ENCODE measurements around the gene CLPTM1L.

CLPTM1L gene

DNA sequence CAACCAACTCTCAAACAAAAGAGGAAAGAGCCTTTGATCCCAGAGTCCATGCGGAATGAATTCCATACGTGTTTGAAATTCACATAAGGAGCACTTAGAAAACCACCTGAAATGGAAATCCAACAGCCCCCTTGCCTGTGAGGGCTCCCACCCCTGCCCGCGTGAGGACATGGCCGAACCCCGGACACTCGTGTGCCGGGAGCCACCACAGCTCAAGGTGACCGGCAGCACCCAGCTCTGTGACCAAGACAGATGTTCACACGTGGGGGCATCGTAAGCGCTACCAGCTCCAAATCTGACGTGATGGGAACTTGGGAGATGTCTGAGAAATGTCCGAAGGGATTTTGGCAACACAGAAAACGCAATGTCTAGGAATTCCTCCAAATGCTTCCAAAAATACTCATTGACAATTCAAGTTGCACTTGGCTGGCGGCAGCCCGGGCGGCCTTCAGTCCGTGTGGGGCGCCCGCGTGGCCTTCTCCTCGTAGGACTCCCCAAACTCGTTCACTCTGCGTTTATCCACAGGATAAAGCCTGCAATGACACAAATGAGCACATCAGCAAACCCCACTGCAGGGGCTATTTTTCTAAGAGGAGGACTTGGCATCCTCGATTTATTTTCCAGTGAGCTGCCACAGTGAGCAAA is 26.9 kb downstream of the CLPTM1L start:
- no peak for DNase-seq

DNA sequence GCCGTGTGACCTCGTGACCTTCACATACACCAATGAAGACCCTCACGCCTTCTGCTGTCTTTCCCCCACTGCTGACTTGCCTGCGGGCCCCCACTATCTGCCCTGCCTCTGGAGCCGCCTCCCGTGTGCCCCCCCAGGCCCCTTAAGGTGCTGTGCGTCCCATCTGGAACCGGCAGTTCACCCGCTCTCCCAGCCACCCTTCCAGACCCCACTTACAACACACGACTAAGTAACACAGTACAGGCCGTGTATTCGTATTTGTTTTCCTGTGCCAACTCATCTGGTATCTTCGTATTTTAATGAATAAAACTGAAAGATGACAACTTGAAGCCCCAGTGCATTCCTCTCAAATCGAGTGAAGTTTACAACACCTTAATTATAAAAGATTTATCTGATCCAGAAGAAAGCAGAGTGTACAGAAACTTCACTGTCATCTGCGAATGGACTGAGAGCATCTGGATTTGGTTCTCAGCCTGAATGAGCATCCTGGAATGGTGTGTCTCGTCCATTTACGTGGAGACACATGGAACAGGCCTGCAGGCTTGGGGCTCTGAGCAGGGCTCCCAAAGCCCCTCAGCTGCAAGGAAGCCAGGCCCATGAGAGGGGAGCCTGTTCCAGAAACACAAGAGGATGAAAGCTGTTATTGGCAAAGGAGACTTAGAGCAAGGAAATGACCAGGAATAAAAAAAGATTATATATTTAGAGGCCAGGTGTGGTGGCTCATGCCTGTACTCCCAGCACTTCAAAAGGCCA is 28.1 kb downstream of the CLPTM1L start:
- no peak for DNase-seq

DNA sequence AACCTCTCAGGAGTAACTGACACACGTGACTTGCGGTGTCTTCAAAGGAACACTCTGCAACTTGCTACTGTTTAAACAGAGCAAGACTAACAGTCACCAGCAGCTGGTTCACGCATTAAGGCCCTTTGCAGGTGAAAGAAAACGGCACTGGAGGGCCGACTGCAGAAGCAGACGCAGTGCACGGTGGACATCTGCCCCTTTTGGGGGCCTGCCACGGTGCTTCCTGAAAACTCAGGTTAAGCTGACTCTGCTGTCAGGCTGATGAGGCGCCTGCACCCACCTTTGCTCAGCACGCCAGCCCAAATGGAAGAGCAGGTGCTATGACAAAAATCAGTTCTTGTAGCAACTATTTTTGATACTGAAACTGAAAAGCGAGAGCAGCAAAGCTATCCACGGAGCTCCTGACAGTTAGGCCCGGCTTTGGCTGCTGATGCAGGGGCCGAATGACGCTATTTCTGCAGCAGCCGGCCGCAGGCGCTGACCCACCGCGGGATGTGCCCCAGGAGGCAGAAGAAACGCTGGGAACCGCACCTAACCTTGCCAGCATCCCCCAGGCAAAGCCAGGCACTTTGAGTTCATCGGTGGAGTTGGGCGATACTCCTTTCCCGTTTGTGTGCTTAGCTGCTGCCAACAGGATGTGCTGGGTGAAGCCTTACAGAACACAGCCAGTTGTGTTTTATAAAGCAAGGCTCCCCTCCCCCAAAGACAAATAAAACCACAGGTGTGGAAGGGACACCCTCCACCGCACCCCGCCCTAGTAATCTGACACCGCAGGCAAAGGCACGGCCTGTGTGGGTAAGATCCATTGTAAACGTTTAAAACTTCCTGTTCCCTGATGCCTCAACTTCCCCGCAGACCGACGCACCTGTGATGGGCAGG is 29.0 kb downstream of the CLPTM1L start:
- no peak for DNase-seq

DNA sequence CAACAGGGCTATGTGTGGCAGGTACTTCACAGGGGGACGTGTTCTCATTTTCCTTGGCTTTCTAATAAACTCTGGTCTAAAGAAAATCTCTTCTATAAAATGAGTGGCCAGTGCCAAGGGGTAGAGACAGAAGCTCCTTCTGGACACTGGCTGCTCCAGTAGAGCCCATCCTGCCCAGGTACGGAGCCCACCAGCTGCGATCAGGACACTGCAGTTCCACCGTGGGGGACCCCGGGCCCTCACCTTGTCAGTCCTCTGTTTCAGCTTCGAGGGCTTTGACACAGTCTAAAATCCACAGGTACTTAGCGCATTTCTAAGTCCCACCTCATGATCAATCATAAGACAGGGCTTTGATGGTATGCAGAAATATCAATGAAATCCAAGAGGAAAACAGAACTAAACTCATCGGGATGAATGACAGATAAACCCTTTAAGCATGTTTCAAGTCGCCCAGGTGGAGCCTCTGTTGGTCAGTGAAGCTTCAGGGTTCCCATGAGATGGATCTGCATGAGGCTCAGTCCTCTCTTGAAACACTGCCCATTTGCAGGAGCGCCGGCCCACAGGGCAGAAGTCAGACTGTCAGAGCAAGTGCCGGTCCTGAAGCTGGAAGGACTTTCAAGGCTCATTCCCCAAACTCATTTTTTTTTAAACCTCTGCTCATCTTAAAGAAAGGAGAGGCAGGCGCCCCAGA is 29.7 kb downstream of the CLPTM1L start:
- DNase-seq: no peak

DNA sequence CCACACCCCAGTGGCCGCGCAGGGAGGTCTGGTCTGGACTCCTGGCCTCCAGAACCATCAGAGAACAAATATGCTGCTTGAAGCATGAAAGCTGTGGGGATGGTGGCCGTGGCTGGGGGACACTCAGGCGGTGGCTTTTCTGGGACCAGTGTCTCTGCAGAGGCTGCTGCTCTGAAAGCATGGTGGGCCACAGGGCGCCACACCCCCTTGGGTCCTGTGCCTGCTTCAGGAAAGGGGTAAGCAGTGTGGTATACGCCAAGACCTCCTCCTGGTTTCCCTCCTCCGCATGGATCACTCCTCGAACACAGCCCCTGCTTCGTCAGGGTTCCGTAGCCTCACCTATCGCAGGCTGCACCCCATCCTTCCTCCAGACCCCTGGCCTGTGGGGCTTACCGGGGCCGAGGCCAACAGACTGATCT is 30.3 kb downstream of the CLPTM1L start:
- no peak for DNase-seq

DNA sequence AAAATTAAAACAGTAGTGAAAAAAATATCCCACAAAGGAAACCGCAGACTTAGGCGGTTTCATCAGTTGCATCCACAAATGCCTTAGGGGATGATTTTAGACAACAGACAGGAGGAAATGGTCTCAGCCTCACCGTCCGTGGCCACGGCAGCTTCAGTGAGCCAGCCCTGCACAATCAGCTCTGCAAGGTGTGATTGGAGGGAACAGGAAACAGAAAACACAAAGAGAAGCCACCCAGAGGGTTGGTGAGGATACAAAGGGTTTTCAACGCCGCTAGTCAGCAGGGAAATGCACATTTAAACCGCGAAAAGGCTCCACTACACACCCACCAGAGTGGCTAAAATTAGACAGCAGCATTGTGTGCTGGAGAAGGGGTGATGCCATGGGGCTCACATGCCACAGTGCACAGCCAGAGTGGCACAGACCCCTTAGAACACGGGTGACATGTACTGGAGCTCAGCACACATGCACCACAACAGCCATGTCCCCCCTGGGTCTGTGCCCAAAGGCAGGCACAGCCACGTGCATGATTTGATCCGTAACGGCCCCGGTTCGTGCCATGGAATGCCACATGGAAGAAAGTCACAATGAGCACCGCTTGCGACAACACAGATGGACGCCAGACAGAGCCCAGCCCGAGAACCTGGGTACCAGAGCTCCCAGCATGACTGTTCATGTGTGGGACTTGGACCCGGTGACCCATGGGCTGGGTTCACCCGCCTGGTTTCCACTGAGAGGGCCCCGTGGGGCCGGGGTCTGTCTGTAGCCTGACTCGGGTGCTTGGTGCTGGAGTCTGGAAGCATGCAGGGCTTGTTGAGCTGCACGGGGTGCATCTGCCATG is 31.7 kb downstream of the CLPTM1L start:
- no peak for DNase-seq

DNA sequence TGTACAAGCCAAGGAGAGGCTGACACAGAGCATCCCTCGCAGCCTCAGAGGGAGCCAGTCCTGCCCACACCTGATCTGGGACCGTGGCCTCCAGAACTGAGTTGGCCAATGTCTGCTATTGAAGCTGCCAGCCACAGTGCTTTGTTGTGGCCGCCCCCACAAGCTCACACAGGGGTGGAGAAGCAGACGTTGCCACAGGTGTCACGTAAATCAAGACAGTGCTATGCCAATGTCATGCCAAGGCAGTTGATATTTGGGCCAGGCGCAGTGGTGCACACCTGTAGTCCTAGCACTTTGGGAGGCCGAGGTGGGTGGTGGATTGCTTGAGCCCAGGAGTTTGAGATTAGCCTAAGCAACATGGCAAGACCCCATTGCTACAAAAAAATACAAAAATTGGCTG is 32.7 kb downstream of the CLPTM1L start:
- no peak for DNase-seq

DNA sequence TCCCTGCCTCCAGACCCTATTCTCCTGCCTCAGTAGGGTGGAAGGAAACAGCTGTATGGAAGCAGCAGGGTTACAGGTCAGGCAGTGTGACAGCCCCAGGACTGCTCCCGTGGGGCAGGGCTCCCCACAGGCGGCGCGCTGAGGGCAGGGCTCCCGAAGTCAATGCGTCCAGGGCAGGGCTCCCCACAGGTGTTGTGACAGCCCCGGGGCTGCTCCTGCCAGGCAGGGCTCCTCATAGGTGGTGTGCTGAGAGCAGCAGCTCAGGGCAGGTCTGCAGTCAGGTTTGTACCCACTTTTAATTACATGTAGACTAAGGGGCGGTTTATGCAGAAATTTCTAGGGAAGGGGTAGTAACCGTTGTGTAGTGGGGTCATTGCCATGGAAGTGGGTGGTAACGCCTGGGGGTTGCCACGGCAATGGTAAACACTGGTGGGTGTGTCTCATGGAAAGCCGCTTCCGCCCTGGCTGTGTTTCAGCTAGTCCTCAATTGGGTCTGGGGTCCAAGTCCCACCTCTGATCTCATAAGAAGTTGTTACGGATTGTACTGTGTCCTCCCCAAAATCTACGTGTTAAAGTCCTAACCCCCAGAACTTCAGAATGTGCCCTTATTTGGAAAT is 33.4 kb downstream of the CLPTM1L start:
- DNase-seq: no peak

DNA sequence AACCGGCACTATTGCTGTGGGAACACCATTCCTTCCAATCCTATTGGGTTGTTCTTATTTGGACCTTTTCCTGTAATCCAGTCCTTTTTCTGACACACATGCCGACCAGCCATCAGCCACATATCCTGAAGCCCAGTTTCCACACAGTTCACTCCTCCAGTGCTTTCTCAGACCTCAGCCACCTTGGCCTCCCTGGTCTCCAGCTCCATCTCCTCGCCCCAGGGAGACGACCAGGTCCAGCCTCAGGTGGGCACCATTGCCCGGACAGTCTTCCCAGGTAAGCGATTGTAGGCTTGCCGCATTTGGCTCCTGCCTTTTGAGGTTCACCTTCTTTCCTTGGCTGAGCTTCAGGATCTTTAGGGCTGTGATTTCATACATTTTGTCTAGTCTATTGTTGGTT is 34.8 kb downstream of the CLPTM1L start:
- DNase-seq: no peak

DNA sequence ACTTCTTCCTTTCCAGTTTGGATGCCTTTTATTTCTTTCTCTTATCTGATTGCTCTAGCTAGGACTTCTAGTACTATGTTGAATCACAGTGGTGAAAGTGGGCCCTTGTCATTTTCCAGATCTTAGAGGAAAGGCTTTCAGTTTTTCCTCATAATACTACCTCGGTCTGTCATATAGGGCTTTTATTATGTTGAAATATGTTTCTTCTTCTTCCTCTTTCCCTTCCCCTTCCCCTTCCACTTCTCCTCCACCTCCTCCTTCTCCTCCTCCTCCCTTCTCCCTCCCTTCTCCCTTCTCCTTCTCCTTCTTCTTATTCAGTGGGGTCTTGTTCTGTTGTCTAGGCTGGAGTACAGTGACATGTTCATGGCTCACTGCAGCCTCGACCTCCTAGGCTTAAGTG is 40.9 kb downstream of the CLPTM1L start:
- no peak for DNase-seq

DNA sequence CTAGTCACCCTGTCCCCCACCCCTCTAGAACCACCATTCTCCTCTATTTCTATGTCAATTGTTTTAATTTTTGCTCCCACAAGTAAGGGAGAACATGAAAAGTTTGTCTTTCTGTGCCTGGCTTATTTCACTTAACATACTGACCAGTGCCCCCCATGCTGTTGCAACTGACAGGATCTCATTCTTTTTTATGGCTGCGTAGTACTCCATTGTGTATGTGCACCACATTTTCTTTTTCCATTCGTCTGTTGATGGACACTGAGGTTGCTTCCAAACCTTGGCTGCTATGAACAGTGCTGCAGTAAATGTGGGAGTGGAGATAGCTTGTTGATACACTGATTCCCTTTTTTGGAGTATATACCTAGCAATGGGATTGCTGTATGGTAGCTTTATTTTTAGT is 42.6 kb downstream of the CLPTM1L start:
- DNase-seq: no peak

DNA sequence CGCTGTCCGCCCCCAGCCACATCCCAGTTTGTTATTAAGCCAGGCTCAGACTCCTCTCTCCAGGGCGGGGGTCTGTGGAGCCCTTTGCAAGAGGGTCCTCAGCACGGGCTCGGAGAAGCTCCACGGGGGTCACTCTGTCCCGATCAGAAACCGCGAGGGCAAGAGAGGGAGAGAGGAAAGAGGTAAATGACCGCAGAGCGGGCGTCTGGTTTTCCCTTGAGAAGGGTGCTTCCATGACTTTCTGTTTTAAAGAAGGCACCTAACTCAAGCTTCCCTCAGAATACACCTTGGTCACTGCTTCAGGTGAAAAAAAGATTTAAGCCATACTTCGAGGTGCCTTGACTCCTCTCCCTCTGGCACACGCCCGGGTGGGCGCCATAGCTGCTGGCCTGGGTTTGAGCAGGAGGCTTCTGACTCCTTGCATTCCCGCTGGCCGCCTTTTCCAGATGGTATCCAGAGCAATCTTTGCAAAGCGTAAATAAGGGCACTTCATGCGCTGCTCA is 44.3 kb downstream of the CLPTM1L start:
- DNase-seq: no peak

DNA sequence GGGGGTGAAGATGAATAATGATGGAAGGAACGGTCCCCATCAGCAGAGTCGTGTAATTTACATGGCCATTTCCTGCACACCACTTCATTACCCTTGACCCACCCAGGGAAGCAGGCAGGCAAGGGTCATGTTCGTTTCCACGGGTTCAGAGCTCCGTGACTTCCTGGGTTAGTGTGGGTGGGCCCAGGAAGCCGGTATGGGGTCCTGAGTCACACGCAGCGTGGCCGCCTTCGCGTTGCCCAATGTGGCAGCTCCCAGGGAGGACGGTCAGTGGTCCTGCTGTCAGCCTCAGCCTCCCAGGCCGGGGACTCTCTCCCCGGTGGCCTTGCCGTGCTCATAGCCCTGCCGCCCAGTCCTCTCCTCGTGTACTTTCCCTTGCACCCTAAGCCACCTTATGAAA is 44.9 kb downstream of the CLPTM1L start:
- no peak for DNase-seq

DNA sequence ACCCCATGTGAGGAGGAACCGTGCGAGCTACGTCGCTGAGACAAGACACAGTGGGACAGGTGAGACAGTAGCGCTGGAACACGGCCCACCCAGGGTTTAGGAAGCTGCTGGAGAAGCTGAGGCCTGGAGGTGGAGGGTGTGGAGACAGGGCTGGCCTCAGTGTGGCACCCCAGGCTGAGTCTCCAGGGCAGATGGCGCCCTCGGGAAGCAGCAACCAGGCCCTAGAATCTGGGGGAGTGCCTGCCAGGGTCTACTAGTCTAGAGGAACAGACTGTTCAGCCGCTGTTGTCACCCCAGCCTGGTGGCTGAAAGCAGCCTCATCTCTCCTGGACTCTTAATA is 45.4 kb downstream of the CLPTM1L start:
- DNase-seq: no peak

DNA sequence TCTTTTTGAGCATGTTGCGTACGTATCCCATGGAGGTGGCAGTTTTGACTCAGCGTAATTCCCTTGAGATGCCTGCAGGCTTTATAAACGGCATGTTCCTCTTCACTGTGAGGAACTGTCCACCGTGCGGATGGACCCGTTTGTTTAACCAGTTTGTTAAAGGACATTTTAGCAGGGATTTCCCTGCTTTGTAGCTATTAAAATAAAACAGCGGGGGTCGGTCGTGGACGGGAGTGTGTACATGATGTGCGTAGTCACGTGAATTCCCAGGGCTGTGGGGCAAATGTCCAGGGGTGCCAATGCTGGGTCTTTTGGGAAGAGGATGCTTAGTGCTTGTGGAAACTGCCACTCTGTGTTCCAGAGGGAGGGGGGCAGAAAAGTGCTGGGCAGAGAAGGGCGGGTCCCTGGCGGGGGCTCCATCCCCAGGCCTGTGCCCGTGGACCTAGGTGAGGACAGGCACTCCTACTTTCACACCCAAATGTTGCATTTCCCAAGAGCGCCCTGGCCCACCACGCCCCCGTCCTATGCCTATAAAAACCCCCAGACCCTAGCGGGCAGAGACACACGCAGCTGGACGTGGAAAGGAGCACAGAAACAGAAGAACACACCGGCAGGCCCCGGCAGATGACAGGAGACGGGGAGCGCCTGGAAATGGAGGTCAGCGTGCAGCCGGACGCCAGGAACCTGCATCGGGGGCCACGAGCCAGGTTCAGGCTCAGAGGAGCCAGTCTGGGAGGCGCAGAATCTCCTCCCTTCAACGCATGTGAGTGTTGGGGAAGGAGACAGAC is 46.0 kb downstream of the CLPTM1L start:
- no peak for DNase-seq

DNA sequence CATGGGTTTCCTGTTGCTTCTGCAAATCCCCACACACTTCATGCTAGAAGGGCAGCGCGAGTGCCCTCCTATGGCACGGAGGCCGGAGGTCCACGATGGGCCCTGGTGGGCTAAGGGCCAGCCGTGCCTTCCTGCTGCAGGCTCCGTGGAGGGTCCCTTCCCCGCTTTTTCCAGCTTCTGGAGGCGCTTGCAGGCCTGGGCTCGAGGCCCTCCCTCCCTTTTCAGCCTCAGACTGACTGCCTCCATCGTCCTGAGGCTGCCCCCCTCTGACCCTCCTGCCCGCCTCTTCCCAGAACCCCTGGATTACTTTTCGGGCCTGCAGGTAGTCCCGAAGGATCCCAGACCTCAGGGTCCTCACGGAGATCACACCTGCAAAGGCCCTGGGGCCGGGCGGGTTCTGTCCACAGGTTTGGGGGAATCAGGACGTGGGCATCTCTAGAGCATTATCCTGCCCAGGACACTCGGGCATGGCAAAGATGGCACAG is 46.8 kb downstream of the CLPTM1L start:
- DNase-seq: no peak

DNA sequence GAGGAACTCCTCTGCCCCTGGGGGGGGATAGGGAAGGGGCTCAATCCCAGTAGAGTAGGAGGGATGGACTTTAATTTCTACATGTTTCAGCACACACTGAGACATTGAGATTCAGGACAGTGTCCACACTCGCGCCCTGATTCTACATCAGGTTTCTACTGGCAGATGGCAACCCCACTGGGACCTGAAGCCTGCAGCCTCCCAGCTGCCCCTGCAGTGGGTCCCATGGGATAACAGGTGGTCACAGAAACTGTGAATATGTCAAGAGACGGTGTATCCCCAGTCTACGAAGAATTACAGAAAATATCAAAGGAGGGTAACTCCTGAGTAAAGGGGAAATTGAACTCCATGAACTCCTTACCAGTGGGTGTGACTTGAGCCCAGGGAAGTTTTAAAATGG is 47.7 kb downstream of the CLPTM1L start:
- DNase-seq: no peak

DNA sequence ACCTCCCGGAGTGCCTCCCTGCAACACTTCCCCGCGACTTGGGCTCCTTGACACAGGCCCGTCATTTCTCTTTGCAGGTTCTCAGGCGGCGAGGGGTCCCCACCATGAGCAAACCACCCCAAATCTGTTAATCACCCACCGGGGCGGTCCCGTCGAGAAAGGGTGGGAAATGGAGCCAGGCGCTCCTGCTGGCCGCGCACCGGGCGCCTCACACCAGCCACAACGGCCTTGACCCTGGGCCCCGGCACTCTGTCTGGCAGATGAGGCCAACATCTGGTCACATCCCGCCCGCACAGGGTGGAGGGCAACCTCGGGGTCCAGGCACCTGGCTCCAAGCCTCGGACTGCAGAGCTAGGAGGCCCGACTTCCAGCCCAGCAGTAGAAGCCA is 49.3 kb downstream of the CLPTM1L start:
- no peak for DNase-seq
